ENCODE data around the gene RANBP17.
A peak's percentile ranks its signal among the peaks of the same experiment; 100 is the strongest.

Gene RANBP17

GRCh38 chr5:171323806-171324632 is 462.2 kb downstream of the RANBP17 start:
- no peak for DNase-seq

GRCh38 chr5:171330021-171330420 is 468.2 kb downstream of the RANBP17 start:
- no peak for DNase-seq

GRCh38 chr5:171335616-171336015 is 473.8 kb downstream of the RANBP17 start:
- DNase-seq, result no peak

- peak in 1 of 2 experiments; percentile 56 for DNase-seq
Observed at GRCh38 chr5:171336521-171337209, 474.8 kb downstream of the RANBP17 start.

- DNase-seq, result no peak
Observed at GRCh38 chr5:171337210-171337569, 475.4 kb downstream of the RANBP17 start.

- DNase-seq, result no peak
Observed at GRCh38 chr5:171340042-171340441, 478.2 kb downstream of the RANBP17 start.

GRCh38 chr5:171340491-171340890 is 478.7 kb downstream of the RANBP17 start:
- DNase-seq, result no peak

GRCh38 chr5:171342362-171343111 is 480.7 kb downstream of the RANBP17 start:
- peak in 1 of 2 experiments; percentile 65 for DNase-seq

GRCh38 chr5:171344936-171345608 is 483.3 kb downstream of the RANBP17 start:
- no peak for DNase-seq
